Measurements from ENCODE around the gene RFNG.

The RFNG gene

GRCh38 chr17:82036634-82037091 is 14.9 kb downstream of the RFNG start:
- peak overlapping the region; percentile 97 for H3K27ac ChIP-seq
- no peak for TF ChIP-seq ZFX (IDR thresholded peaks at IDR 0.05; ENCODE audit: borderline replicate concordance)
- no peak for TF ChIP-seq CTCF (IDR thresholded peaks at IDR 0.05)

DNA sequence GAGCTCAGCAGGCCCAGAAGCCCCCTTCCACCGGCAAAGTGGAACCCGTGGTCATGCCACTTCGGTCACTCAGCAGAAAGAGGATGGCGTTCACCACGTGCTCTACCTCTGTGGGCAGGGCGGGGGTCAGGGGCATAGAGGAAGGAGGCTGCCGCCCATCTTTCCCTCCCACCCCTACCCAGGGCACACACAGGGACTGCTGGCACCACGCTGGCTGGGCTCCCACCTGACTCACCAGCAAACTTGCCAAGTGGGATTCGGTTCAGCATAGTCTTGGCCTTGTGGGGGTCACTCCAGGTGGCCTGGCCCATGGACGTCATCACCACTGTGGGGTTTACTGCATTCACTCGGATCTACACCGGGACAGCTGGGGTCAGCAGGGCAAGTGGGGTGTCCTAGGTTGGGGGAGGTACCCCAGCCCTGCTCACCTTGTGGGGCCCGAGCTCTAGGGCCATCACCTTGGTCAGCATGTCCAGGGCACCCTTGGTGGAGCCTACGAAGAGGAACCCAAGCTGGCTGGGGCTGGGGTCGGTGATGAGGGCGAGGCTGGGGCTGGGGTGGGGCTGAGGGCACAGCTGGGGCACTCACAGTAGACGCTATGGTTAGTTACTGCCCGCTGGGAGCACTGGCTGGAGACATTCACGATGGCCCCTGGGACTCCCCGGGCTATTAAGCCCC is 15.5 kb downstream of the RFNG start:
- TF ChIP-seq CTCF (IDR thresholded peaks at IDR 0.05) (no peak), ZFX (IDR thresholded peaks at IDR 0.05; ENCODE audit: borderline replicate concordance) (no peak)
- H3K27ac ChIP-seq = peak overlapping the region; percentile 97

- no peak for TF ChIP-seq CTCF (IDR thresholded peaks at IDR 0.05)
- TF ChIP-seq ZFX (IDR thresholded peaks at IDR 0.05; ENCODE audit: borderline replicate concordance) = no peak
- H3K27ac ChIP-seq = peak overlapping the region; percentile 97
These were observed 16.1 kb downstream of the RFNG start for GRCh38 chr17:82035488-82035887.

GRCh38 chr17:82034371-82035011 is 17.1 kb downstream of the RFNG start:
- H3K27ac ChIP-seq = peak overlapping the region; percentile 97
- TF ChIP-seq ZFX (IDR thresholded peaks at IDR 0.05; ENCODE audit: borderline replicate concordance) (no peak), CTCF (IDR thresholded peaks at IDR 0.05) (no peak)

DNA sequence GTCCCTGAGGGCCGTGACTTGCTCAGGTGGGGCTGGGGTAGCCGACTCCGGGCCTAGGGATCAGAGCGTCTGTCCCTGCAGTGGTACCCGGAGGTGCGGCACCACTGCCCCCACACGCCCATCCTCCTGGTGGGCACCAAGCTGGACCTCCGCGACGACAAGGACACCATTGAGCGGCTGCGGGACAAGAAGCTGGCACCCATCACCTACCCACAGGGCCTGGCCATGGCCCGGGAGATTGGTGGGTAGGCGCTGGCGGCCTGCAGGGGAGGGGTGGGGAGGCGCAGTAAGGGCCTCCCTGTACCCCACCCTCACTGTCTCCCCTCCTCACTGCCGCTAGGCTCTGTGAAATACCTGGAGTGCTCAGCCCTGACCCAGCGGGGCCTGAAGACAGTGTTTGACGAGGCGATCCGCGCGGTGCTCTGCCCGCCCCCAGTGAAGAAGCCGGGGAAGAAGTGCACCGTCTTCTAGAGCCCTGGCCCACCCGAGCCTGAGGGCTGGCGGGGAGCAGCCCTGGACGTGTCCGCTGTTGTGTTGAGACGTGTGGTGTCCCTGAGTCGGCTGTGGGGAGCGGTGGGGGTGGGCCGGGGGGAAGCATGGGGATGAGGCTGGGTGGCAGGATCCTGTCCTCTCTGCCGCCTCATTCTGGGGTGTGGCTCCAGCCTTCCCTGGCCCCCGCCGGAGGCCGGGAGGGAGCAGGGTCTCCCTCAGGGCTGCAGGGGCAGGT is 18.1 kb downstream of the RFNG start:
- TF ChIP-seq CTCF (IDR thresholded peaks at IDR 0.05) = no peak
- peak overlapping the region; percentile 97; the same call in 1 of the 2 replicates for H3K27ac ChIP-seq

- H3K27ac ChIP-seq = peak overlapping the region; percentile 97
These were observed 19.6 kb downstream of the RFNG start for GRCh38 chr17:82031885-82032627.

More at GRCh38 chr17:82031885-82032627, 19.6 kb downstream of the RFNG start:
- TF ChIP-seq CTCF (IDR thresholded peaks at IDR 0.05) = no peak
- TF ChIP-seq ZFX (IDR thresholded peaks at IDR 0.05; ENCODE audit: borderline replicate concordance) = no peak
